HCT116 (cell line): Measurements from ENCODE around the gene FLNB. TPM values are rescaled to one million over a fixed set of nuclear protein-coding genes. Genes with fewer than 3 reads are reported as not detected.

Experiments used
- ATAC-seq: fragments of 200-7000 bp; cut with Tn5 transposase; 2 replicates; pipeline ENCODE4 v1.9.1; 2020; ENCODE audit warnings: mild to moderate bottlenecking, moderate library complexity
- BruUV-seq: library from RNA; stranded (reverse); fragments of 400-500 nt; replicated peaks from 2 replicates; lab custom pipeline; 2021; lab: Mats Ljungman, UMichigan
- CTCF ChIA-PET: fragments of 300-600 bp; sonication (Branson Sonifier 250); formaldehyde crosslinking; loops from one replicate; lab custom pipeline; 2021; ENCODE audit warnings: antibody characterized with exemption; lab: Charles Lee
- POLR2A ChIA-PET: fragments of 300-600, 350-600 bp; sonication (Branson Sonifier 250); formaldehyde crosslinking; loops from one replicate; lab custom pipeline; 2021; ENCODE audit warnings: antibody characterized with exemption; lab: Charles Lee
- RAD21 ChIA-PET, 2 experiments: fragments of 300-600 bp; sonication (Branson Sonifier 250); formaldehyde crosslinking; loops; one replicate each; lab custom pipeline; 2023; ENCODE audit warnings: low total read pairs in 2 of 2; ENCODE audit not compliant: uncharacterized antibody in 2 of 2, unreplicated experiment in 2 of 2, low non-redundant PET in 1 of 2; lab: Charles Lee
- DNase-seq: peaks from one replicate; pipeline ENCODE4 v3.0.0-alpha.2; 2010; ENCODE audit warnings: low read depth, low spot score
- H2AFZ ChIP-seq: fragments of 200-600 bp; shearing (Covaris generic), sonication (generic); 2 replicates; pipeline ENCODE4 v1.6.1; 2017; ENCODE audit warnings: low read depth, mixed run types, mixed read lengths, antibody characterized with exemption, low read length; ENCODE audit not compliant: poor library complexity, severe bottlenecking
- H3K27ac ChIP-seq: 2 replicates; pipeline ENCODE4 v1.5.1; 2012; ENCODE audit warnings: low read depth, low read length
- H3K27me3 ChIP-seq: fragments of 200-600 bp; sonication (generic); 2 replicates; pipeline ENCODE4 v1.6.1; 2016; ENCODE audit warnings: mixed run types, low read length, mixed read lengths; ENCODE audit not compliant: insufficient read depth
- H3K36me3 ChIP-seq, 2 experiments: fragments of 200-500 bp in 1 of 2; fragments of 200-600 bp in 1 of 2; sonication (Bioruptor generic) in 1 of 2; sonication (generic) in 1 of 2; 2 replicates each; pipeline versions ENCODE4 v1.5.1 to v1.6.1; 2014 to 2016; ENCODE audit warnings: low read length in 2 of 2, inconsistent platforms in 1 of 2, mixed read lengths in 1 of 2, mixed run types in 1 of 2; ENCODE audit not compliant: insufficient read depth in 2 of 2, control insufficient read depth in 1 of 2
- H3K4me1 ChIP-seq, 2 experiments: fragments of 200-600 bp in 1 of 2; sonication (generic) in 1 of 2; 2 replicates each; pipeline versions ENCODE4 v1.5.1 to v1.6.1; 2012 to 2017; ENCODE audit warnings: low read length in 2 of 2, inconsistent platforms in 1 of 2, mild to moderate bottlenecking in 1 of 2, mixed read lengths in 1 of 2, mixed run types in 1 of 2, moderate library complexity in 1 of 2; ENCODE audit not compliant: insufficient read depth in 2 of 2, control insufficient read depth in 1 of 2
- H3K4me2 ChIP-seq: fragments of 200-600 bp; sonication (generic); 2 replicates; pipeline ENCODE4 v1.6.1; 2017; ENCODE audit warnings: mixed run types, low read length, mixed read lengths
- H3K4me3 ChIP-seq, 2 experiments: fragments of 200-600 bp in 1 of 2; sonication (generic) in 1 of 2; replicated peaks in 1 of 2; 2 replicates each; pipeline ENCODE4 v1.5.1; 2011 to 2016; ENCODE audit warnings: low read length in 2 of 2, control low read depth in 1 of 2, low read depth in 1 of 2, mild to moderate bottlenecking in 1 of 2, mixed read lengths in 1 of 2, mixed run types in 1 of 2
- H3K79me2 ChIP-seq: fragments of 200-600 bp; sonication (generic); 2 replicates; pipeline ENCODE4 v1.6.1; 2017; ENCODE audit warnings: mild to moderate bottlenecking, mixed run types, low read length, moderate library complexity, mixed read lengths; ENCODE audit not compliant: insufficient read depth
- H3K9ac ChIP-seq: fragments of 200-600 bp; sonication (generic); 2 replicates; pipeline ENCODE4 v1.6.1; 2016; ENCODE audit warnings: low read length, mixed read lengths
- H3K9me2 ChIP-seq: fragments of 200-600 bp; sonication (generic), shearing (Covaris generic); 2 replicates; pipeline ENCODE4 v1.6.1; 2017; ENCODE audit warnings: mixed run types, mild to moderate bottlenecking, moderate library complexity; ENCODE audit not compliant: insufficient read depth
- H3K9me3 ChIP-seq, 2 experiments: fragments of 200-500 bp in 1 of 2; fragments of 200-600 bp in 1 of 2; sonication (Bioruptor generic) in 1 of 2; sonication (generic) in 1 of 2; 2 replicates each; pipeline ENCODE4 v1.6.1; 2014 to 2017; ENCODE audit warnings: low read length in 2 of 2, mixed read lengths in 2 of 2, inconsistent platforms in 1 of 2, low read depth in 1 of 2, mild to moderate bottlenecking in 1 of 2, mixed run types in 1 of 2, moderate library complexity in 1 of 2; ENCODE audit not compliant: control insufficient read depth in 1 of 2, insufficient read depth in 1 of 2
- H4K20me1 ChIP-seq: fragments of 200-600 bp; sonication (generic), shearing (Covaris generic); 2 replicates; pipeline ENCODE4 v1.6.1; 2017; ENCODE audit warnings: mixed run types, mild to moderate bottlenecking, moderate library complexity; ENCODE audit not compliant: insufficient read depth
- CEBPB ChIP-seq: IDR thresholded peaks from 2 replicates; pipeline ENCODE4 v1.6.1; 2012; ENCODE audit warnings: low read depth
- EZH2phosphoT487 ChIP-seq: fragments of 200-600 bp; IDR thresholded peaks from 2 replicates; pipeline ENCODE4 v1.6.1; 2018; ENCODE audit warnings: antibody characterized with exemption, borderline replicate concordance
- FOSL1 ChIP-seq: IDR thresholded peaks from 2 replicates; pipeline ENCODE4 v1.6.1; 2012; ENCODE audit warnings: low read depth
- POLR2A ChIP-seq: IDR thresholded peaks from 2 replicates; pipeline ENCODE4 v1.7.0; 2011; ENCODE audit warnings: borderline replicate concordance; ENCODE audit not compliant: insufficient read depth, insufficient read length; ENCODE audit errors: extremely low read depth
- RAD21 ChIP-seq: IDR thresholded peaks from 2 replicates; pipeline ENCODE4 v1.6.1; 2012; ENCODE audit warnings: low read depth, mild to moderate bottlenecking
- SIN3A ChIP-seq: IDR thresholded peaks from 2 replicates; pipeline ENCODE4 v1.6.1; 2012; ENCODE audit warnings: low read depth
- SP1 ChIP-seq: IDR thresholded peaks from 2 replicates; pipeline ENCODE4 v1.6.1; 2012; ENCODE audit warnings: low read depth
- YY1 ChIP-seq: IDR thresholded peaks from 2 replicates; pipeline ENCODE4 v1.6.1; 2011; ENCODE audit warnings: low read length, low read depth, moderate library complexity, mild to moderate bottlenecking; ENCODE audit not compliant: insufficient replicate concordance; ENCODE audit errors: extremely low read depth
- intact Hi-C: fragments of 100-400 bp; cut with micrococcal nuclease; formaldehyde crosslinking; loops from 2 replicates; pipeline ENCODE4 v1.10.0; 2022
- total RNA-seq: library from RNA; stranded (reverse); gene quantifications from one replicate; pipeline ENCODE4 v1.2.1, GENCODE V29; 2021; ENCODE audit not compliant: unreplicated experiment
- TF ChIP-seq, protein P1 (sequence below): IDR thresholded peaks from 2 replicates; pipeline ENCODE4 v1.6.1; 2012
- TF ChIP-seq, protein P2 (sequence below), 3 experiments: fragments of 200-600 bp in 1 of 3; sonication (generic) in 1 of 3; IDR thresholded peaks in 2 of 3; conservative IDR thresholded peaks in 1 of 3; 2 replicates each; pipeline ENCODE4 v1.5.1; 2012 to 2017; ENCODE audit warnings: low read depth in 2 of 3, low read length in 2 of 3, antibody characterized with exemption in 1 of 3, borderline replicate concordance in 1 of 3, control low read depth in 1 of 3, mild to moderate bottlenecking in 1 of 3, mixed read lengths in 1 of 3, mixed run types in 1 of 3, moderate library complexity in 1 of 3; ENCODE audit not compliant: insufficient read depth in 1 of 3

The FLNB gene
- total RNA-seq, 1 experiment from 2014 or later: 116 TPM

DNA sequence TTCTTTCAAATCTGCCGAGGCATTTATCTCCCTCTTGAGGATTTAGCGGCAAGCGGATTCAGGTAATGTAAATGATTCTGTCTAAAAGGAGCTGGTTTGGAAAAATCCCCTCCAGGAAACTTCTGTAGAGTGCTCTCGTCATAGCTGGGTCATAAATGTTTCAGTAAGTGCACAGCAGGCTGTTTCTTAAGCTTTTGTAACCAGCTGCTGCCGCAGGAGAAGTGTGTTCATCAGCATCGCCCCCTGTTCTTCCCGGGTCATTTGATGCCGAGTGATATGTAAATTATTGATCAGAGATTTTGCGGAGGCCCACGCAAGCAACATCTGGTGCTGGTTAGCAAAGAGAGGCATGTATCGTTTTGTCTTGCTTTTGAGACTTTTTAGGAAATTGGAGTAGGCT is 149.5 kb downstream of the FLNB start:
- H3K4me2 ChIP-seq: no peak overlapping the region
- H4K20me1 ChIP-seq: no peaks in the 10 kb centered on the region
- H3K27me3 ChIP-seq: no peaks in the 10 kb centered on the region
- H3K9me2 ChIP-seq: no peaks in the 10 kb centered on the region
- intact Hi-C loops: no loop called here
- H2AFZ ChIP-seq: no peak overlapping the region
- BruUV-seq: no TSS peak
- H3K79me2 ChIP-seq: no peaks in the 10 kb centered on the region
- no peaks in the 10 kb centered on the region for H3K9me3 ChIP-seq
- CTCF ChIA-PET: no interaction called here
- POLR2A ChIA-PET: no interaction called here
- no peak overlapping the region for H3K4me3 ChIP-seq
- no peak overlapping the region for H3K9ac ChIP-seq
- DNase-seq (no peak), ATAC-seq (no peak)
- H3K4me1 ChIP-seq: peaks cover 30 to 36% of the 10 kb centered on the region in 2 experiments
- TF ChIP-seq YY1 (no peak), RAD21 (no peak), SP1 (no peak), CEBPB (no peak), EZH2phosphoT487 (no peak), FOSL1 (no peak), POLR2A (no peak), SIN3A (no peak)
- TF ChIP-seq, protein P1, sequence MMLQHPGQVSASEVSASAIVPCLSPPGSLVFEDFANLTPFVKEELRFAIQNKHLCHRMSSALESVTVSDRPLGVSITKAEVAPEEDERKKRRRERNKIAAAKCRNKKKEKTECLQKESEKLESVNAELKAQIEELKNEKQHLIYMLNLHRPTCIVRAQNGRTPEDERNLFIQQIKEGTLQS: no peak
- TF ChIP-seq, protein P2, sequence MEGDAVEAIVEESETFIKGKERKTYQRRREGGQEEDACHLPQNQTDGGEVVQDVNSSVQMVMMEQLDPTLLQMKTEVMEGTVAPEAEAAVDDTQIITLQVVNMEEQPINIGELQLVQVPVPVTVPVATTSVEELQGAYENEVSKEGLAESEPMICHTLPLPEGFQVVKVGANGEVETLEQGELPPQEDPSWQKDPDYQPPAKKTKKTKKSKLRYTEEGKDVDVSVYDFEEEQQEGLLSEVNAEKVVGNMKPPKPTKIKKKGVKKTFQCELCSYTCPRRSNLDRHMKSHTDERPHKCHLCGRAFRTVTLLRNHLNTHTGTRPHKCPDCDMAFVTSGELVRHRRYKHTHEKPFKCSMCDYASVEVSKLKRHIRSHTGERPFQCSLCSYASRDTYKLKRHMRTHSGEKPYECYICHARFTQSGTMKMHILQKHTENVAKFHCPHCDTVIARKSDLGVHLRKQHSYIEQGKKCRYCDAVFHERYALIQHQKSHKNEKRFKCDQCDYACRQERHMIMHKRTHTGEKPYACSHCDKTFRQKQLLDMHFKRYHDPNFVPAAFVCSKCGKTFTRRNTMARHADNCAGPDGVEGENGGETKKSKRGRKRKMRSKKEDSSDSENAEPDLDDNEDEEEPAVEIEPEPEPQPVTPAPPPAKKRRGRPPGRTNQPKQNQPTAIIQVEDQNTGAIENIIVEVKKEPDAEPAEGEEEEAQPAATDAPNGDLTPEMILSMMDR (IDR thresholded peaks at IDR 0.05 in 2 of 3, conservative IDR thresholded peaks at IDR 0.05 in 1 of 3; ENCODE audit: borderline replicate concordance in 1 of 3, insufficient read depth in 1 of 3, low read depth in 2 of 3, low read length in 2 of 3): no peak
- no peak overlapping the region for H3K27ac ChIP-seq
- RAD21 ChIA-PET: no interaction called here
- peaks cover 14 to 25% of the 10 kb centered on the region in 2 experiments for H3K36me3 ChIP-seq
